Sciatic nerve (tissue), 2 donors: ENCODE measurements around the gene PODXL2. TPM values are rescaled to one million over a fixed set of nuclear protein-coding genes. Genes with fewer than 3 reads are reported as not detected.
"Not testable (repeated sequence)": the region's sequence is repeated elsewhere in the genome, so short reads cannot be mapped to it uniquely, and the experiment has no call there.

ENCODE experiments used
- ATAC-seq: fragments of 200-7000 bp; cut with Tn5 transposase; one replicate; pipeline ENCODE4 v1.9.1; 2020; ENCODE audit warnings: mild to moderate bottlenecking, moderate library complexity
- DNase-seq: peaks from one replicate; pipeline ENCODE4 v3.0.0-alpha.2; 2020; ENCODE audit warnings: low spot score
- intact Hi-C: fragments of 100-400 bp; cut with DNase I; formaldehyde crosslinking; loops from one replicate; pipeline ENCODE4 v1.14.2; 2022
- total RNA-seq: library from RNA; stranded (reverse); fragmentation: NEBNext Ultra II Directional; extraction: Animal tissue kit (Norgen Biotek cat#: 25700); gene quantifications from one replicate; pipeline ENCODE4 v1.2.1, GENCODE V29; 2021
- donor health status: DM: no; HTN: no; CAD: no.
- donor health status: DM: no; HTN: no; CAD: no.

Gene PODXL2
- total RNA-seq, 1 donor from 2014 or later = 12.1 TPM

DNA sequence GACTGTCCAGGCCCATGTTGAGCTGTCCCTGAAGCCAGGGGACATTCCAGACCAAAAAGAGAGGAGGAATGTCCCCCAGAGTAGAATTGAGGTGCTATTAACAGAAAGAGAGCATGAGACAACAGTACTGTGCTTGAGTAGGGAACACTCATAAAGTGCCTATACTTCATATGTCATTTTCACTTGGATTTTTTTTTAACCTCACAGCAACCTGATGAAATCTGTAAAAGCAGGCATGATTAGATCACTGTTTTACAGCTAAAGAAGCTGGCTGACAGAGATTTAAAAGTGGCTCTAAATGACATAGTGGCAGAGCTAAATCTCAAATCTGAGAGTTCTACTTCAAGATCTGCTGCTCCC, 18.8 kb downstream of the PODXL2 start:
- intact Hi-C loops = no loop called here
- no peak for DNase-seq

DNA sequence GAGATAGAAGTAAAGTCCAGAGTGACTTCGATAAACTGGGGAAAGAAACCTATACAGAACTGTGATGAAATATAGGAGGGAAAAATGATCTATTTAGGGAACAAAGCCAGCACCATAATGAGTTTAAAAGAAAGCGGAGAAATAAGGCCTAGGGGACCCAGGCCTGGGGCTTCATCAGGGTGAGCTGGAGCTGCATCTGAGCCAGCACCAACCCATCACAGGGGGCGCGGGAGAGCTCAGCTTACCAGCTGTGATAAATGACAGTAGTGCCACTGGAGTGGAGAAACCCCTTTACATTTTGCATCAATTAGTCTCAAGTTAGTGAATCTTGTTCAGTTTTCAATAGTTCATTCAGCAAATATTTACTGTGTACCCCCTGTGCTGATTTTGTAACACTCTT, 21.3 kb downstream of the PODXL2 start:
- ATAC-seq (no peak), DNase-seq (no peak)
- intact Hi-C loops = loop anchor here (10.0 kb wide), 1 partner anchor 315 kb away; no protein-coding TSS in a partner anchor

More for the DNA sequence above, 18.8 kb downstream of the PODXL2 start:
- ATAC-seq = no peak

DNA sequence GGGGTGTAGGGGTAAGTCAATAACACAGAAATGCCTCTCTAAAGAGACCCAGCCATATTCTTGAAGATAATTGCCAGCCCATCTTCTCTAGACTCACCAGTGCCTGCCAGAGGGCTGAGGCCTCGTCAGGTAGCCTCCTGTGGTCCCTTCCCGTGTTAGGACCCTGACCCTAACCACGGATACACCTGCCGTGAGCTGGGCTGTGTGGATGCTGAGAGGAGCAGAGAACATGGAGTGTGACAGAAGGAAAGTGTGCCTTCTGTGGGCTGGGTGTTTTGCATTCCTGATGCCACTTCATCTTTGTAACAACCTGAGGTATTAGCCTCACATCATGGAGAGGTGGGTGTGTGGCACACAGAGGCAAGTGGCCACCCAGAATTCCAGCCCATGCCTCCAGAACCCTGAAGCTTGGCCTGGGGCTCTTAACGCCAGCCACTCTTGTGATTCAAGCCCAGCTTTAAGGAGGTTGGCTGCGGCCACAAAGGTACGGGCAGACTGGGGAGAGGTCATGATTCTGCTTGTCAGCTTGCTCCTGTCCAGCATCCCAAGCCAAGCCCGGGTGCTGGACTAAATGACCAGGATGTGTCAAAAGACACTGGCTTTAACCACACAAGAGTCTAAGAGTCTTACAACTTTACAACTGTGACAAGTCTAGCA, 22.7 kb downstream of the PODXL2 start:
- no peak for DNase-seq
- no peak for ATAC-seq
- intact Hi-C loops = loop anchor here (10.0 kb wide), 1 partner anchor 313 kb away; no protein-coding TSS in a partner anchor

DNA sequence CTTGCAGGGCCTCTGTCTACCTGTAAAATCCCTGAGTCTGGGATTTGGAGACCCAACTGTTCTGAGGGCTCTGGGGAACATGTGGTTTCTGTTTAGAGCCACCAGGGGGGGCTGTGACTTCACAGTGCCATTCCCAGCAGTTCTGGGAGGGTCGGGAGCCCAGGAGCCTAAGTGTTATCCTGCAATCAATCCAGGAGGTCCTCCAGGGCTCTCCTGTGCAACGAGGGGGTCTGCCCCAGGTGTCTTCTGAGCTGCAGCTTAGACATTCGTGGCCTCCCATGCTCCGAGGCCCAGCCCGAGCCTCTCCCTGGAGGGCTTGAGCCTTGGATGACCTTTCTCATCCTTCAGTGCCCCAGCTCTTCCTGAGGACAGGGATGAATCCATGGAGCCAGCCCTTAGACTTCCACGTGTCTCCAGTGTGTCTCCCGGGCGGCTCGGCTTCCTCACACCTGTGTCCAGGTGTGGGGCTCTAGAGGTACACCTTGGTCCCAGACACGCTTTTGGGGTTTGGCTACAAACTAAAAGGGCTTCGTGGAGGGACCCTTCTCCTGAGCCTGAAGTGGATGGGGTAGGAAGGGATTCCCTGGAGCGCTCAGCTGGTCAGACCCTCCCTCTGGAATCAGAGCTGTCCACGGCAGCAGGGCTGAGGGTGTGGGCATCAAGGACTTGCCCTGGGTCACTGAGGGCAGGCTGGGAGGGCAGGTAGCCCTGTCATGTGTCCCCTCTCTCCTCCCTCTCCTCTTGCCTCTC, 23.4 kb downstream of the PODXL2 start:
- intact Hi-C loops = loop anchor here (10.0 kb wide), 1 partner anchor 312 kb away; no protein-coding TSS in a partner anchor
- ATAC-seq = peak; percentile 90
- peak; percentile 78 for DNase-seq

DNA sequence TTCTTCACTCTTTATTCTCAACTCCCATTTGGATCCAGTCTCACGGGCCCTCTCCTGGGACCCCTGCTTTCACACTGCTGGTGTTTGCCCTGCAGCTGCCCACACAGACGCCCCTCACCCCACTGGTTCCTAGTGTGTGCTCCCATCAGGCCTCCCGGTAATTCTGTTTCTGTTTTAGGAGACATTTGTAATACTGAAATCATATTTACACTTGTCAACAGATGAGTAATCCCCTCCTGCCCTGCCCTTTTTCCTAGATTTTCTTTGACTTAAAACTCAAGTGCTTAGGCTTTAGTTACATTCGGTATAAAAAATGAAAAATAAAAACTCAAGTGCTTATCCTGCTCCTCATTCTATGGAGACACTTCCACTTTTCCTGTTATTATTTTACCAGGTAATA, 25.4 kb downstream of the PODXL2 start:
- no peak for ATAC-seq
- intact Hi-C loops = loop anchor here (10.0 kb wide), 1 partner anchor 310 kb away; no protein-coding TSS in a partner anchor
- DNase-seq = no peak

DNA sequence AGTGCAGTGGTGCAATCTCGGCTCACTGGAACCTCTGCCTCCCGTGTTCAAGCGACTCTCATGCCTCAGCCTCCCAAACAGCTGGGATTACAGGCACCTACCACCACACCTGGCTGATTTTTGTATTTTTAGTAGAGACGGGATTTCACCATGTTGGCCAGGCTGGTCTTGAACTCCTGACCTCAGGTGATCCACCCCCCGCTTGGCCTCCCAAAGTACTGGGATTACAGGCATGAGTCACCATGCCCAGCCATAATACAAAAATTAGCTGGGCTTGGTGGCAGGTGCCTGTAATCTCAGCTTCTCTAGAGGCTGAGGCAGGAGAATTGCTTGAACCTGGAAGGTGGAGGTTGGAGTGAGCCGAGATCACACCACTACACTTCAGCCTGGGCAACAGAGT, 26.0 kb downstream of the PODXL2 start:
- intact Hi-C loops = loop anchor here (10.0 kb wide), 1 partner anchor 310 kb away; no protein-coding TSS in a partner anchor
- ATAC-seq, DNase-seq: not testable (repeated sequence)

DNA sequence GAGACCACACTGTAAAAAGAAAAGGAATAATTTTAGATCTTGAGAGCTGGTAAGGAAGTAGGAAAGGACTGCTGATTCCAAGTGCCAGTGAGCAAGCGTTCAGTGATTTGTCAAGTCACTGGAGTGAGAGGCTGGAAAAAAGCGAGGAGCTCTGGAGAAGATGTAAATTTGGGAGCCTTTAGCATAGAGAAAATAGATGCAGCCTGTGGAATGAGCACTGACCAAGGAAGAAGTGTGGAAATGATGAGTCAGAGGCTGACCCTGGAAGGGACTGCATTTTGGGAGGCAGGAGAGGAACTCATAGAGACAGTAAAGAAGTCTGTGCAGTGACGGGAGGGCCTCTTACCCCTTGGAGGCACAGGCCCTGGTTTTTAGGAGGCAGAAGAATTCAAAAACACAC, 26.7 kb downstream of the PODXL2 start:
- intact Hi-C loops = loop anchor here (10.0 kb wide), 1 partner anchor 309 kb away; no protein-coding TSS in a partner anchor
- peak; percentile 39 for ATAC-seq
- DNase-seq = no peak

DNA sequence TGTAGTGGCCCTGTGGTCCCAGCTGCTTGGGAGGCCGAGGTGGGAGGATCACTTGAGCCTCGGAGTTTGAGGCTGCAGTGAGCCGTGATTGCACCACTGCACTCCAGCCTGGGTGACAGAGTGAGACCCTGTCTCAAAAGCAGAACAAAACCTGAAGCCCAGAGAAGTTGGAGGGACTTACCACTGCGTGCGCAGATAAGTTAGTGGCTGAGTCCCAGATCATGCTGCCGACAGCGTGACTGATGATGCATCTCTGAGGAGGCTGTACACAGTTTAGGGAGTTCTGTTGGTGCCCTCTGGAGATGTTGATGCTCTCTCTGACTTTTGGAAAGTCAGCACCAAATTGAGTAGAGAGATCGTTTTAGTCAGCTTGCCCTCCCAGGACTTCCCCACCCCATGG, 27.9 kb downstream of the PODXL2 start:
- intact Hi-C loops = loop anchor here (10.0 kb wide), 1 partner anchor 308 kb away; no protein-coding TSS in a partner anchor
- ATAC-seq (no peak), DNase-seq (no peak)

DNA sequence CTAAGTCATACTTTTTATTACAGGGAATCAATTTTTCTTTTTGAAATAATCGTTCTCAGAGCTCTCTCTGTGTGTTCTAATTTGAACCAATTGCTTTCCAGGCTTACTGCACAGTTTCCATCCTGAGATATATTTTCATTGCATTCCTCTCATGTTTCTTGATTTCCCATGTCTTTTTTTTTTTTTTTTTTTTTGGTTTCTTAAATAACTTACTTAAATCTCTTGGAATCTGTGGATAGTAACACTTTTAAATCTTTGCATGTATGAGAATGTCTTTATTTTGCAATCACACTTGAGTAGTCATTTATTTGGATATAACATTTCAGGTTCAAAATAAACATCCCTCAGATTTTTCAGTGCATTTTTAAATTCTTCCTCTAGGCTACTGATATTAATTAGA, 29.2 kb downstream of the PODXL2 start:
- DNase-seq (no peak), ATAC-seq (no peak)
- intact Hi-C loops = loop anchor here (10.0 kb wide), 1 partner anchor 307 kb away; no protein-coding TSS in a partner anchor

DNA sequence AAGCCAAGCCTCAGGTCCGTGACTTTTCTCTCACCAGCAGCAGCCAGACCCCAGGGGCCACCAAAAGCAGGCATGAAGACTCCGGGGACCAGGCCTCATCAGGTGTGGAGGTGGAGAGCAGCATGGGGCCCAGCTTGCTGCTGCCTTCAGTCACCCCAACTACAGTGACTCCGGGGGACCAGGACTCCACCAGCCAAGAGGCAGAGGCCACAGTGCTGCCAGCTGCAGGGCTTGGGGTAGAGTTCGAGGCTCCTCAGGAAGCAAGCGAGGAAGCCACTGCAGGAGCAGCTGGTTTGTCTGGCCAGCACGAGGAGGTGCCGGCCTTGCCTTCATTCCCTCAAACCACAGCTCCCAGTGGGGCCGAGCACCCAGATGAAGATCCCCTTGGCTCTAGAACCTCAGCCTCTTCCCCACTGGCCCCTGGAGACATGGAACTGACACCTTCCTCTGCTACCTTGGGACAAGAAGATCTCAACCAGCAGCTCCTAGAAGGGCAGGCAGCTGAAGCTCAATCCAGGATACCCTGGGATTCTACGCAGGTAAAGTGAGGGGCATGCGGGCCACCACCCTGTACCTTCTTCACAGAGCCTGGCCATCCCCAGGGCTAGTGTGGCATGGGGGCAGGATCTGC, 31.8 kb downstream of the PODXL2 start:
- intact Hi-C loops = no loop called here
- DNase-seq (no peak), ATAC-seq (no peak)

DNA sequence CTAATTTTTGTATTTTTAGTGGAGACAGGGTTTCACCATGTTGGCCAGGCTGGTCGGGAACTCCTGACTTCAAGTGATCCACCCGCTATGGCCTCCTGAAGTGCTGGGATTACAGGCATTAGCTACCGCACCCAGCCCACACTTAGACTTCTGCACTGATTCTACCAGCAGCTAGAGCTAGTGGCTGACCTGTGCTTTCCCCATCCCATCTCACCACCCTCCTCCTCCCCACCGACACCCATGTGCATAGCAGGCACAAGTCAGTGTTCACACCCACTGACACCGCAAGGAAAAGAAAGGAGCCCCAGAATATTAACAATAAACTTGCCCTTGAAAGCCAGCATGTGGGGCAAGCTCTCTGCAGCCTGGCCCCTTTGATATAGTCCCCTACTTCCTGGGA, 32.6 kb downstream of the PODXL2 start:
- ATAC-seq = peak; percentile 26
- intact Hi-C loops = no loop called here
- no peak for DNase-seq

DNA sequence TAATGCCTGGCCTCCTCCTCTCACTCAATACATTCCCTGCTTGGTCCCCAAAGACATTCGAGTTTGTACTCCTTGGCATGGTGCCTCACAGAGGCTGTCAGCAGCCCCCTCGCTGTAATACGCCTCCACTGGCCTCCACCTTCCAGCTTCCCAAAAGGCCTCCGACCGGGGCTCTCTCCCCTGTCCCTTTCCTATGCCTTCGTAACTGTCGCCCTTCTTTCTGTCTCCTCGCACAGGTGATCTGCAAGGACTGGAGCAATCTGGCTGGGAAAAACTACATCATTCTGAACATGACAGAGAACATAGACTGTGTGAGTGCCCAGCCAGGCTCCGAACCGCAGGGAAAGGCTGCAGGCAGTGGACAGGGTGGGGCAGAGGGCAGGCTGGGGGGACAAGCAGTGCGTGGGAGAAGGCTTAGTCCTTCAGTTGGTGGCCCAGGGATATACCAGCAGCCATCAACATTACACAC, 33.0 kb downstream of the PODXL2 start:
- intact Hi-C loops = no loop called here
- DNase-seq (no peak), ATAC-seq (peak; percentile 51)

DNA sequence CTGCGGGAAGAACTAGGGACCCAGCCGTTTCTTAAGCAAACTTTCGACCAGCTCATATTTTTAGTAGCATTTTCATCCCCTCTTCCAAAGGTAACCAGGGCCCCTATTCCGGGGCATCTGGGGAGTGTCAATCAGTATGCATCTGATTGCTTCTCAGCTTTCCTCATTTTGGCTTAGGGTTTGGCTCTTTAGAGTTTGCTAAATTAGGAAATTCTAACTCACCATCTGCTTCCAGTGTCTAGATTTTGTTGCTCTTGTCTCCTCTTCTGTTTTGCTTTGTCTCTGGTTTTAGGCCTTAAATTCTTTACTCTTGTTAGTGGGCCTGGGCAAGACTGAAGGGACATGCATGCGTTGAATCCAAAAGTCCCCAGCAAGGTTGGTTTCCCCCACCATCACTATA, 34.2 kb downstream of the PODXL2 start:
- DNase-seq (no peak), ATAC-seq (no peak)
- intact Hi-C loops = no loop called here

DNA sequence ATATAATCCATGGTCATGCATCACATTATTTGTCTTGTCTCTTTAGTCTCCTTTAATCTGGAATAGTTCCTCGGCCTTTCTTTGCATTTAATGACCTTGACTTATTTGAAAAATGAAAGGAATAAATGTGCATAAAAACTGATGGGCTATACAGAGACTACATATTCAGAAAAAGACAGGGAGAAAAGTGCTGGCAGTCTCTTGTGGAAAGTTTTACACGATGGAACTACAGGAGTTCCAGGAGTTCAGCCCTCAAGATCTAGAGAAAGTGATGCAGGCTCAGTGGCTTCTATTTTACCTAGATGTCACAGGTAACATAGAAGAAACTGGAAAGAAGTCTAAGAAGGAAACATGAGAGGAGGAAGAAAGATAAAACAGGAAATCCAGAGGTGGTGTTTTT, 36.2 kb downstream of the PODXL2 start:
- no peak for DNase-seq
- ATAC-seq = no peak
- intact Hi-C loops = no loop called here

DNA sequence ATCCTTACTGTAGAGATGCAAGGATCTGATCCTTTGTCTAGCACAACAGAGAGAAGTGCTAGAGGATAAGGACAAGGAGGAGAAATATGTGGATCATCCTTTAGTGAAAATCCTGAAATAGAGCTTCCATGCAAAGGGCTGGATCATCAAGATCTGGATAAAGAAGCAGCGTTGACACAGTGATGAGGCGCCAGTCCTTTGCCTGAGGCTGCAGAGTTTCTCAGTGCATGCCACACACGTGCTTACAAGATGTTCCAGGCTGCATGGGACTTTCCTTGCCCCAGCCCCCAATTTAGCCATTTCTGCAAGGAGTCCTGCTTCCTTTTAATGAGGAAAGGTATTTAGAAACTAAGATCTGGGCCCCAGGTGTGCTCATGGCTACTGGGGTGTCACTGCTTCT, 36.6 kb downstream of the PODXL2 start:
- intact Hi-C loops = no loop called here
- ATAC-seq (no peak), DNase-seq (no peak)

DNA sequence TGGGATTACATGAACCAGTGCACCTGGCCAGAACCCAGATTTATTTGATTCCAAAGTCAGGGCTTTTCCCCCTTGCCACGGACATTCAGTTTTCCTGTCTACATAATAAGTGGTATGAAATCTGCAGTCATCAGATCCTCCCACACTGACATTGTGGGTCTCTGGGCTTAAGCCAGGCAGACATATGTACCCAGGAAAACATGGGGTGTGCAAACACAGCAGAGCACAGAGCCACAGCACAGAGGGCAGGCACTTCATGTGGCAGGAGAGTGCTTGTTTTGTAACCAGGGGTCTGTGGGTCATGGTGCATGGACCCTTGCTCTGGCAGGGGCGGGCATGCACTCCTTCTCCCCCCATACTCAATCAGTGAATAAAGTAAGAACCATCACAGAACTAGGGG, 37.7 kb downstream of the PODXL2 start:
- no peak for ATAC-seq
- no peak for DNase-seq
- intact Hi-C loops = no loop called here

DNA sequence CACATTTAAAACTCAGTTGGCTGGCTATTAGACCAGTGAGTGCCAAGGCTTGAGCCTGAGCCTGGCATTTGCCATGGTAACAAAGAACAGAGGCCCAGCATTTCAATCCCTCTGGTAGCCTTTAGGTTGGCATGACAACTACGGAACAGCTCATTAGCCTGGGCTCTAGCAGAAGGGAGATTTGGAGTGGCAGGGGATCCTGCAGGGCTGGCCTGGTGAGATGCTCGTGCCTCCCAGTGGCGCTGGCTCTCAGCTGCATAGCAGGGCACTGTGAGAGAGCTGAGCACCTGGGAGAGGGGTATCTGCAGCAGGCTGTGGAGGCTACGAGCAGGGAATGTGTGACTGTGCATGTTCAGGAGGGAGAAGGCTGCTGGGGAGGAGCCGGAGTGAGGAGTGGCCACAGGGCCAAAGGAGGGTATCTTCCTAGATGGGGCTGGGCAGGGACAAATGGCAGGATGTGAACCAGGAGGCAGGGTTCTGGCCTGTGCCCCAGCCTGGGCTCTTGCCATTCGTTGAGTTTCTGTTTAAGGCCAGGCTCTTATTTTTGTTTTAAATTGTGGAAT, 38.2 kb downstream of the PODXL2 start:
- DNase-seq = no peak
- intact Hi-C loops = no loop called here
- ATAC-seq = no peak

DNA sequence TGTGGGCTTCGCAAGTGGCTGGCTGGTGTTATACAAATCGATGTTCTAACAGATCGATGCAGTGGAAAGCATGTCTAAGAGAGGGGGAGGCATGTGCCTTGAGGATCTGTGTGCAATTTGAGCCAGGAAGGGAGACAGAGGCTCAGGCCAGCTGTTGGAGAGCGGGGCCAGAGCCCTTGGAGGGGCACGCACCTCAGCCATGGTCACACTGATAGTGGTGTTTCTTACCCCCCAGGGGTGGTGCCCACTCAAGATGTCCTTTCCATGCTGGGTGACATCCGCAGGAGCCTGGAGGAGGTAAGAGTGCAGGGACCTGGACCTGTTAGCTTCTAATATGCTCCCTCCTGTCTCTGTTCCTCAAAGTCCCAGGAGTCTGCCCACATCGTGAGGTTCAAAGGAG, 39.9 kb downstream of the PODXL2 start:
- DNase-seq (peak; percentile 32), ATAC-seq (no peak)
- intact Hi-C loops = no loop called here

DNA sequence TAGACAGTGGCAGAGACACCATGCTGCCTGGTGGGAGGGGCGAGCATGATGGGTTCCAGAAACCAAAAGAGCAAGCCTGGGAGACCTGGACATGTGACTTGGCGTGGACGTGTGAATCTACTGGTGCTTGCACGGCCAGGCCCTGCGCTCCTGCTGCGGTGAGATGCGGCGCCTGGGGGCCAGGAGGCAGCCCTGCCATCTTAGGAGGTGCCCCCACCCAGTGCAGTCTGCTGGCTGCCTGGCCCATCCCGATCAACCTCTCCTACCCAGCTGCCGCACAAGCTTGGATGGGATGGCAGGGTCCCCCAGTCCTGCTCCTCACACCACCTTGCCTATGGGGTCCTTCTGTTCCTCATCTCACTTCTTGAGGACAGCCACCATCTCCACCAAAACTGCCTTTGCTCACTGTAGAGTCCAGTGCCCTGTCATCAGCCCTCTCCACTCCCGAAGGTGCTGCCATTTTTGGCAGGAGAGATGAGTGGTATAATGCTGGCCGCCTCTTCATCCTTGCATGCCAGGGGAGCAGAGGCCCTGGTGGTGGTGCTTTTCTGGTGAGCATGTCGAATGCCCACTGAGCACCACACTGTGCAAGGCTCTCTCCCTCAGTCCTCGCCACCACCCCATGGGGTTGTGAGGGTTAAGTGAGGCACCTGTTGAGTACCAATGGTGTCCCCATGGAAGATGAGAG, 40.7 kb downstream of the PODXL2 start:
- no peak for ATAC-seq
- peak; percentile 49 for DNase-seq
- intact Hi-C loops = no loop called here
